GM23338 (cell line): ENCODE results near the gene PCK2. TPM values are rescaled to one million over a fixed set of nuclear protein-coding genes. Genes with fewer than 3 reads are reported as not detected.

Source experiments
- ATAC-seq: fragments of 200-7000 bp; cut with Tn5 transposase; 3 replicates; pipeline ENCODE4 v1.9.1; 2020
- DNase-seq: peaks from one replicate; pipeline ENCODE4 v3.0.0-alpha.2; 2015; ENCODE audit warnings: low spot score
- H2AFZ ChIP-seq: fragments of 200-600 bp; sonication (generic); 2 replicates; pipeline ENCODE4 v1.8.0; 2016; ENCODE audit warnings: antibody characterized with exemption, mild to moderate bottlenecking, moderate library complexity
- H3F3A ChIP-seq: fragments of 200-600 bp; sonication (generic); replicated peaks from 2 replicates; pipeline ENCODE4 v1.8.0; 2017; ENCODE audit warnings: antibody characterized with exemption, mixed run types, low read depth
- H3K27ac ChIP-seq: fragments of 200-600 bp; sonication (generic); 2 replicates; pipeline ENCODE4 v1.6.1; 2016; ENCODE audit warnings: low read depth
- H3K27me3 ChIP-seq: fragments of 200-600 bp; sonication (generic); 2 replicates; pipeline ENCODE4 v1.8.0; 2016; ENCODE audit warnings: mild to moderate bottlenecking, mixed run types, moderate library complexity; ENCODE audit not compliant: insufficient read depth
- H3K36me3 ChIP-seq: fragments of 200-600 bp; sonication (generic); 2 replicates; pipeline ENCODE4 v1.8.0; 2016; ENCODE audit warnings: mild to moderate bottlenecking; ENCODE audit not compliant: insufficient read depth
- H3K4me1 ChIP-seq: fragments of 200-600 bp; sonication (generic); 2 replicates; pipeline ENCODE4 v1.8.0; 2016; ENCODE audit warnings: mild to moderate bottlenecking, moderate library complexity; ENCODE audit not compliant: insufficient read depth
- H3K4me2 ChIP-seq: fragments of 200-600 bp; sonication (generic); 2 replicates; pipeline ENCODE4 v1.7.1; 2017; ENCODE audit warnings: mixed run types
- H3K4me3 ChIP-seq: fragments of 200-600 bp; sonication (generic); 2 replicates; pipeline ENCODE4 v1.6.1; 2016; ENCODE audit warnings: mixed run types
- H3K79me2 ChIP-seq: fragments of 200-600 bp; sonication (generic); replicated peaks from 2 replicates; pipeline ENCODE4 v1.8.0; 2017; ENCODE audit warnings: mild to moderate bottlenecking; ENCODE audit not compliant: insufficient read depth
- H3K9me2 ChIP-seq: fragments of 200-600 bp; sonication (generic); 2 replicates; pipeline ENCODE4 v1.8.0; 2017; ENCODE audit not compliant: insufficient read depth
- H4K20me1 ChIP-seq: fragments of 200-600 bp; sonication (generic); replicated peaks from 2 replicates; pipeline ENCODE4 v1.8.0; 2017; ENCODE audit warnings: mild to moderate bottlenecking; ENCODE audit not compliant: insufficient read depth
- H3K27ac Mint-ChIP-seq: 2 replicates; pipeline ENCODE4 v1.8.0; 2020; ENCODE audit warnings: inconsistent platforms, mild to moderate bottlenecking, moderate library complexity, mixed read lengths
- H3K27me3 Mint-ChIP-seq: 3 replicates; pipeline ENCODE4 v1.8.0; 2022; ENCODE audit warnings: low read depth, mild to moderate bottlenecking, moderate library complexity, mixed read lengths, inconsistent platforms; ENCODE audit not compliant: insufficient read depth, poor library complexity
- H3K36me3 Mint-ChIP-seq: 3 replicates; pipeline ENCODE4 v1.8.0; 2021; ENCODE audit warnings: low read depth, mild to moderate bottlenecking, inconsistent platforms, moderate library complexity, mixed read lengths
- H3K4me1 Mint-ChIP-seq: 3 replicates; pipeline ENCODE4 v1.8.0; 2020; ENCODE audit warnings: mild to moderate bottlenecking, inconsistent platforms, mixed read lengths
- H3K4me3 Mint-ChIP-seq: 3 replicates; pipeline ENCODE4 v1.8.0; 2021; ENCODE audit warnings: moderate library complexity, mild to moderate bottlenecking, inconsistent platforms, mixed read lengths
- H3K9me3 Mint-ChIP-seq: 3 replicates; pipeline ENCODE4 v1.8.0; 2020; ENCODE audit warnings: moderate library complexity, mild to moderate bottlenecking, inconsistent platforms, mixed read lengths
- CREB1 ChIP-seq: fragments of 250-450 bp; sonication (Bioruptor Pico); IDR thresholded peaks from 2 replicates; pipeline ENCODE4 v1.5.0; 2020; ENCODE audit warnings: low read depth, mild to moderate bottlenecking, moderate library complexity
- CTCF ChIP-seq, 2 experiments: fragments of 200-600 bp in 1 of 2; sonication (generic) in 1 of 2; conservative IDR thresholded peaks; 2 replicates each; pipeline versions ENCODE4 v1.5.1 to v1.6.1; 2016 to 2017; ENCODE audit warnings: antibody characterized with exemption in 2 of 2, low read depth in 2 of 2, mild to moderate bottlenecking in 2 of 2, moderate library complexity in 1 of 2
- EZH2phosphoT487 ChIP-seq: fragments of 200-600 bp; sonication (generic); IDR thresholded peaks from one replicate; pipeline ENCODE4 v1.8.1; 2018; ENCODE audit warnings: antibody characterized with exemption; ENCODE audit not compliant: unreplicated experiment
- JUNB ChIP-seq: IDR thresholded peaks from one replicate; pipeline ENCODE4 v1.6.1; 2016; ENCODE audit warnings: antibody characterized with exemption; ENCODE audit not compliant: unreplicated experiment
- NANOG ChIP-seq: IDR thresholded peaks from 2 replicates; pipeline ENCODE4 v1.6.1; 2016; ENCODE audit warnings: antibody characterized with exemption, borderline replicate concordance
- STAT1 ChIP-seq: IDR thresholded peaks from one replicate; pipeline ENCODE4 v1.6.1; 2016; ENCODE audit warnings: antibody characterized with exemption; ENCODE audit not compliant: unreplicated experiment
- ZNF114 ChIP-seq: fragments of 250-450 bp; sonication (Bioruptor Pico); IDR thresholded peaks from 2 replicates; pipeline ENCODE4 v1.5.0; 2020; ENCODE audit warnings: mild to moderate bottlenecking, moderate library complexity
- ZNF331 ChIP-seq: fragments of 250-450 bp; sonication (Bioruptor Pico); IDR thresholded peaks from 2 replicates; pipeline ENCODE4 v1.5.0; 2020; ENCODE audit warnings: low read depth, mild to moderate bottlenecking, moderate library complexity
- polyA plus RNA-seq: library from polyadenylated mRNA; unstranded; fragments of >200 nt; fragmentation: Nextera tagmentation; extraction: Ambion mirVana; gene quantifications from 2 replicates; pipeline ENCODE4 v1.2.1, GENCODE V29; 2016
- total RNA-seq: library from RNA; depleted of rRNA; stranded (reverse); fragments of >200 nt; shearing (Covaris generic); gene quantifications from 2 replicates; pipeline ENCODE4 v1.2.3, GENCODE V29; 2014
- TF ChIP-seq, protein P1 (sequence below): IDR thresholded peaks from one replicate; pipeline ENCODE4 v1.6.1; 2018; ENCODE audit warnings: antibody characterized with exemption; ENCODE audit not compliant: unreplicated experiment

Gene PCK2
- total and polyA plus RNA-seq, 2 experiments from 2014 or later = 53.5 to 103 TPM

DNA sequence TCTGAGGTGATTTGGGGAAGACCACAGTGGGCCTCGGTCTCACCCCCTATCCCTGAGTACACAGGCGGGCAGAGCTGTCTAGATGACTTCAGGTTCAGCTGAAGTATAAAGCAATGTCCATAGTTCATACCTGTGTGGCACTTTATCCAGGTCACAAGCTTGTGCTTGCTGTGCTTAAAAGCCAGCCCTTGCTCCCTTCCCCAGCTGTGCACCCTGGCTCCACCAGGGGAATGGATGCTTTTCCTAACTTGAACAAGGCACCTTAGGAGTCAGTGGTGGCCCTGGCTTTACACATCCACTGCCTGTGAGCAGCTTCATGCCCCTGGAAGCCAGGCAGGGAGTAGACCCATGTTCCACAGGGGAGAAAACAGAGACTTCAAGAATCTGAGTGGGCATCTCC lies 36.8 kb upstream of the PCK2 start:
- Histone ChIP-seq H3K27me3 (no peaks in the 10 kb centered on the region), H2AFZ (no peak overlapping the region), H3K4me2 (no peak overlapping the region), H4K20me1 (no peaks in the 10 kb centered on the region), H3K36me3 (no peaks in the 10 kb centered on the region), H3K27ac (no peak overlapping the region), H3K4me3 (no peak overlapping the region), H3F3A (no peaks in the 10 kb centered on the region), H3K79me2 (no peaks in the 10 kb centered on the region), H3K9me2 (no peaks in the 10 kb centered on the region), H3K4me1 (no peaks in the 10 kb centered on the region)
- no peak for TF ChIP-seq CTCF (conservative IDR thresholded peaks at IDR 0.05; ENCODE audit: low read depth in 2 of 2)
- TF ChIP-seq ZNF331 (CRISPR knock-in tag) = no peak
- no peak for TF ChIP-seq CREB1 (CRISPR knock-in tag)
- no peak for TF ChIP-seq NANOG
- Mint-ChIP-seq H3K36me3 (peaks cover 27% of the 10 kb centered on the region), H3K4me1 (peaks cover 19% of the 10 kb centered on the region), H3K27ac (no peak overlapping the region), H3K9me3 (no peaks in the 10 kb centered on the region; the same call in 2 of the 3 replicates), H3K4me3 (no peak overlapping the region), H3K27me3 (peaks cover 13% of the 10 kb centered on the region)
- DNase-seq = no peak
- ATAC-seq = no peak

DNA sequence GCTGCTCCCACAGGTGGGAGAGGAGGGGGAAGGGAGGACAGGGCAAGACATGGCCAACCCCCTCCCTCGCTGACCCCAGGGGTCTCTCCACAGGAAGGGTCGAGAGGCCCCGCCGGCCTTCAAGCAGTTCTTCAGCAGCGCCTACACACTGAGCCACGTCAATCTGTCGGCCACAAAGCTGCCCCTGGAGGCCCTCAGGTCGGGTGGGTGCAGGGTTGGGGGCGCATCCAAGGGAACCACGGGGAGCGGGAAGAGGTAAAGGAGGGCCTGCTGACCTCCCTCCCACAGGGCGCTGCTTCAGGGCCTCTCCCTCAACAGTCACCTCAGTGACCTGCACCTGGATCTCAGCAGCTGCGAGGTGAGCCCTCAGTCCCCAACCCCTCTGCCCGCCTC lies 36.2 kb upstream of the PCK2 start:
- no peaks in the 10 kb centered on the region for H3K36me3 ChIP-seq
- TF ChIP-seq EZH2phosphoT487 (no peak), JUNB (no peak), CREB1 (CRISPR knock-in tag) (no peak), ZNF114 (CRISPR knock-in tag) (no peak), CTCF (conservative IDR thresholded peaks at IDR 0.05; ENCODE audit: low read depth in 2 of 2) (no peak), STAT1 (no peak), NANOG (no peak)
- TF ChIP-seq, protein P1, sequence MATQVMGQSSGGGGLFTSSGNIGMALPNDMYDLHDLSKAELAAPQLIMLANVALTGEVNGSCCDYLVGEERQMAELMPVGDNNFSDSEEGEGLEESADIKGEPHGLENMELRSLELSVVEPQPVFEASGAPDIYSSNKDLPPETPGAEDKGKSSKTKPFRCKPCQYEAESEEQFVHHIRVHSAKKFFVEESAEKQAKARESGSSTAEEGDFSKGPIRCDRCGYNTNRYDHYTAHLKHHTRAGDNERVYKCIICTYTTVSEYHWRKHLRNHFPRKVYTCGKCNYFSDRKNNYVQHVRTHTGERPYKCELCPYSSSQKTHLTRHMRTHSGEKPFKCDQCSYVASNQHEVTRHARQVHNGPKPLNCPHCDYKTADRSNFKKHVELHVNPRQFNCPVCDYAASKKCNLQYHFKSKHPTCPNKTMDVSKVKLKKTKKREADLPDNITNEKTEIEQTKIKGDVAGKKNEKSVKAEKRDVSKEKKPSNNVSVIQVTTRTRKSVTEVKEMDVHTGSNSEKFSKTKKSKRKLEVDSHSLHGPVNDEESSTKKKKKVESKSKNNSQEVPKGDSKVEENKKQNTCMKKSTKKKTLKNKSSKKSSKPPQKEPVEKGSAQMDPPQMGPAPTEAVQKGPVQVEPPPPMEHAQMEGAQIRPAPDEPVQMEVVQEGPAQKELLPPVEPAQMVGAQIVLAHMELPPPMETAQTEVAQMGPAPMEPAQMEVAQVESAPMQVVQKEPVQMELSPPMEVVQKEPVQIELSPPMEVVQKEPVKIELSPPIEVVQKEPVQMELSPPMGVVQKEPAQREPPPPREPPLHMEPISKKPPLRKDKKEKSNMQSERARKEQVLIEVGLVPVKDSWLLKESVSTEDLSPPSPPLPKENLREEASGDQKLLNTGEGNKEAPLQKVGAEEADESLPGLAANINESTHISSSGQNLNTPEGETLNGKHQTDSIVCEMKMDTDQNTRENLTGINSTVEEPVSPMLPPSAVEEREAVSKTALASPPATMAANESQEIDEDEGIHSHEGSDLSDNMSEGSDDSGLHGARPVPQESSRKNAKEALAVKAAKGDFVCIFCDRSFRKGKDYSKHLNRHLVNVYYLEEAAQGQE = no peak

More for the DNA sequence above, 36.2 kb upstream of the PCK2 start:
- no peak for DNase-seq
- Histone ChIP-seq H3K27me3 (no peaks in the 10 kb centered on the region), H3K4me2 (no peak overlapping the region), H3K4me3 (no peak overlapping the region), H3K4me1 (no peaks in the 10 kb centered on the region), H3F3A (no peaks in the 10 kb centered on the region), H3K27ac (no peak overlapping the region), H2AFZ (no peak overlapping the region), H3K9me2 (no peaks in the 10 kb centered on the region), H3K79me2 (no peaks in the 10 kb centered on the region), H4K20me1 (no peaks in the 10 kb centered on the region)
- H3K27me3 Mint-ChIP-seq = peaks cover 10% of the 10 kb centered on the region
- peak; percentile 11; the same call in 2 of the 3 replicates for ATAC-seq
- H3K36me3 Mint-ChIP-seq = peaks cover 27% of the 10 kb centered on the region
- no peaks in the 10 kb centered on the region; the same call in 2 of the 3 replicates for H3K9me3 Mint-ChIP-seq
- H3K27ac Mint-ChIP-seq = peak overlapping the region; percentile 53; the same call in 1 of the 2 replicates
- H3K4me1 Mint-ChIP-seq = peaks cover 15% of the 10 kb centered on the region
- H3K4me3 Mint-ChIP-seq = no peak overlapping the region
